Activated naive CD8-positive, alpha-beta T cell (primary cell): ENCODE measurements around the gene KIAA0319L.

Experiments used
- H3K27ac Mint-ChIP-seq: one replicate; pipeline ENCODE4 v1.8.0; 2021; ENCODE audit warnings: mixed read lengths
- H3K27me3 Mint-ChIP-seq: one replicate; pipeline ENCODE4 v1.8.0; 2021; ENCODE audit warnings: mixed read lengths
- H3K36me3 Mint-ChIP-seq: one replicate; pipeline ENCODE4 v1.8.0; 2021; ENCODE audit warnings: mixed read lengths
- H3K4me1 Mint-ChIP-seq: one replicate; pipeline ENCODE4 v1.8.0; 2021; ENCODE audit warnings: low read depth, mixed read lengths
- H3K4me3 Mint-ChIP-seq: one replicate; pipeline ENCODE4 v1.8.0; 2021; ENCODE audit warnings: mild to moderate bottlenecking, mixed read lengths
- H3K9me3 Mint-ChIP-seq: one replicate; pipeline ENCODE4 v1.8.0; 2021; ENCODE audit warnings: low read depth, mixed read lengths

The KIAA0319L gene

DNA sequence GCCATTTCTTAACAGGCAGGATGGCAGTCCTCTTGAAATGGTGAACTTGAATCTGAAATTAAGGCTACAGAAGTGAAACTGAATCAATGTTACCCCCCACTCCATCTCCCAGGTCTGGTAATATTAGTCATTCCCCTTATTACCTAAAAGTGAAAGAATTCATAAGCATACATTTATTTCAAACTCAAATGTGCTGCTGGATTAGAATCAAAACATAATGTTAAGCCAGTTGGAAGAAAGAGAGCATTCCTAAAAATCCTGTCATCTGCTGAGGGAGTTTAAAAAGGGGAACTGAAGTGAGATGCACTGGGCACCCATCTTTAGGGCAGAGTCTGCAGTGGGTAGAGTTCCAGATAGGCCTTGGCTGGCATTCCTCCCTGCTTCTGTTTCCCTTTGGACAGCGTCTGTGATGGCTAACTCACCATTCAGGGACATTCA lies 17.4 kb downstream of the KIAA0319L start:
- Mint-ChIP-seq H3K36me3 (peaks cover 6% of the 10 kb centered on the region), H3K9me3 (no peaks in the 10 kb centered on the region), H3K4me1 (peaks cover 90% of the 10 kb centered on the region), H3K27me3 (no peaks in the 10 kb centered on the region), H3K27ac (peak overlapping the region; percentile 94), H3K4me3 (peak overlapping the region; percentile 73)

- peak overlapping the region; percentile 73 for H3K4me3 Mint-ChIP-seq
- H3K9me3 Mint-ChIP-seq, result no peaks in the 10 kb centered on the region
- H3K4me1 Mint-ChIP-seq, result peaks cover 85% of the 10 kb centered on the region
- H3K27me3 Mint-ChIP-seq, result no peaks in the 10 kb centered on the region
- peaks cover 6% of the 10 kb centered on the region for H3K36me3 Mint-ChIP-seq
- peak overlapping the region; percentile 94 for H3K27ac Mint-ChIP-seq
Measured at GRCh38 chr1:35539073-35539823, 18.0 kb downstream of the KIAA0319L start.

GRCh38 chr1:35537806-35538205 lies 19.4 kb downstream of the KIAA0319L start:
- H3K27ac Mint-ChIP-seq, result peak overlapping the region; percentile 76
- peaks cover 4% of the 10 kb centered on the region for H3K36me3 Mint-ChIP-seq
- no peaks in the 10 kb centered on the region for H3K27me3 Mint-ChIP-seq

GRCh38 chr1:35536556-35537162 lies 20.5 kb downstream of the KIAA0319L start:
- Mint-ChIP-seq H3K4me1 (peaks cover 71% of the 10 kb centered on the region), H3K27me3 (no peaks in the 10 kb centered on the region), H3K4me3 (peak overlapping the region; percentile 42), H3K27ac (peak overlapping the region; percentile 76), H3K9me3 (no peaks in the 10 kb centered on the region), H3K36me3 (peaks cover 4% of the 10 kb centered on the region)

More at GRCh38 chr1:35537806-35538205, 19.4 kb downstream of the KIAA0319L start:
- H3K4me1 Mint-ChIP-seq, result peaks cover 82% of the 10 kb centered on the region
- no peaks in the 10 kb centered on the region for H3K9me3 Mint-ChIP-seq
- peak overlapping the region; percentile 42 for H3K4me3 Mint-ChIP-seq

DNA sequence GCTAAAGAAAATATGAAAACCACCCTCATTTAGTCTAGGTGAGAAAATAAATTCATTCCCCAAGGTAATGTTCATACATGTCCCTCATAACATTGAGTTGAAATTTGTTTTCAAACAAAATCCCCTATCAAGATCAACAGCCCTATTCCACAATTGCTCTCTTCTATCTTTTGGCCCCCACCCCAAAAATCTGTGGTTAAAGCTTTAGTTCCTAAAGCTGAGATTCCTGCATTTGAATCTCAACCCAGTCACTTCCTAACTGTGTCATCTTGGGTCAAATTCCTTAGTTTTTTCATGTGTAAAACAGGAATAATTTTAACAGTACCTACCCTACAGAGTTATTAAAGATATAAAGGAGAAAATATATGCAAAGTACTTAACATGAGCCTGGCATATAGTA lies 22.0 kb downstream of the KIAA0319L start:
- H3K36me3 Mint-ChIP-seq, result peaks cover 11% of the 10 kb centered on the region
- H3K27ac Mint-ChIP-seq, result peak overlapping the region; percentile 41
- H3K9me3 Mint-ChIP-seq, result peaks cover 2% of the 10 kb centered on the region
- no peak overlapping the region for H3K4me3 Mint-ChIP-seq
- peaks cover 61% of the 10 kb centered on the region for H3K4me1 Mint-ChIP-seq
- H3K27me3 Mint-ChIP-seq, result no peaks in the 10 kb centered on the region

- Mint-ChIP-seq H3K27ac (no peak overlapping the region), H3K4me3 (no peak overlapping the region), H3K9me3 (peaks cover 3% of the 10 kb centered on the region), H3K27me3 (no peaks in the 10 kb centered on the region), H3K4me1 (peaks cover 45% of the 10 kb centered on the region), H3K36me3 (peaks cover 20% of the 10 kb centered on the region)
Measured at GRCh38 chr1:35533586-35533985, 23.6 kb downstream of the KIAA0319L start.

DNA sequence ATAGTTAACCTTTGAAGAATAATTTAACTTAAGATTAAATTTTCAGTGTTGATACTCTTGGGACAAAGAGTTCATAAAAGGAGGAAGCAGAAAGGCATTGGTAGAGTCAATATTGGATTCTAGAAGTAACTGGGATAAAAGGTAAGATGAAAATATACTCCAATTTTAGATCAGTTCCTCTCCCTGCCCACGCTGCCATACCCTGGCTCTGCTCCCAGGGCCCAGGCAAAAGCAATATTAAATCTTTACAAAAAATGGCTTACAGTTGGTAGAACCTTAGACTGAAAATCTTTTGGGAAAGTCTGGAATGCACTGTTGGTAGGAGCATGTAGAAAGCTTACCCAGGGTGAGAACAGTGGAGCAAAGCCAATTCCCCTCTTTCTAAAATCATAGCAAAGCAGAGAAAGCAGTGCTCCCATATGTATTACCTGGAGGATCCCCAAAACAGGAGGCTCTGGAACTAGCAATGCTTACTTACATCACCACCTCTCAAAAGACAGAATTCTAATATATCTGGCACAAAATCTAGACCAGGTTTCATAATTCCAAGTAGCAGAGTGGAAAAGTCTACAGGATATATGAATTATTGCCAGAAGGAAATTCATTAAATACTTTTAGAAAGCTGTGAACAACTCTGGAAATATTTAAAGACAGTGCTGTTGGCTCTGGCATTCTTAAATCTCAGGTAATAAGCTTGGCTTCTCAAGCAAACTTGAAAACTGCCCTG lies 24.5 kb downstream of the KIAA0319L start:
- H3K4me3 Mint-ChIP-seq, result no peak overlapping the region
- peaks cover 25% of the 10 kb centered on the region for H3K36me3 Mint-ChIP-seq
- no peak overlapping the region for H3K27ac Mint-ChIP-seq
- peaks cover 37% of the 10 kb centered on the region for H3K4me1 Mint-ChIP-seq
- H3K27me3 Mint-ChIP-seq, result no peaks in the 10 kb centered on the region
- peaks cover 3% of the 10 kb centered on the region for H3K9me3 Mint-ChIP-seq

- Mint-ChIP-seq H3K9me3 (peaks cover 3% of the 10 kb centered on the region), H3K4me1 (peaks cover 24% of the 10 kb centered on the region), H3K27ac (no peak overlapping the region), H3K4me3 (no peak overlapping the region), H3K27me3 (no peaks in the 10 kb centered on the region), H3K36me3 (peaks cover 30% of the 10 kb centered on the region)
Measured at GRCh38 chr1:35531368-35531767, 25.8 kb downstream of the KIAA0319L start.

DNA sequence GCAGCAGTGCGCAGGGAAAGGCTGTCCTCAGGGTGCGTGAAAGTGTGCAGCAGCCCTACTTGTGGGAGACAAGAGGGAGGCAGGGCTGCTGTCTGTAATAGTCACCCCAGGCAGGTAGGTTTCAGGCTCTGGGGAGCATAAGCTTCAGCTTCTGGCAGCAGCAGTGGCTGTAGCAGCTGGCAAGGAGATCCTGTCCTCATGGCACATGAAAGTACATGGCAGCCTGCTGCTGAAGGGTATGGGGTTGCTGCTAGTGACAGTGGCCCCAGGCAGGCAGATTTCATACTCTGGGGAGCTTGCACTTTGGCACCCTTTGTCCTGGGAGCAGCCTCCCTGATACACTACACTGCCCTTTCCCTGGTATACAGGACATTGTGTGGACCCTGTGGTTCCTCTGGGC lies 26.3 kb downstream of the KIAA0319L start:
- H3K27ac Mint-ChIP-seq, result no peak overlapping the region
- H3K27me3 Mint-ChIP-seq, result no peaks in the 10 kb centered on the region
- H3K36me3 Mint-ChIP-seq, result peaks cover 29% of the 10 kb centered on the region
- no peak overlapping the region for H3K4me3 Mint-ChIP-seq
- peaks cover 3% of the 10 kb centered on the region for H3K9me3 Mint-ChIP-seq
- peaks cover 20% of the 10 kb centered on the region for H3K4me1 Mint-ChIP-seq

DNA sequence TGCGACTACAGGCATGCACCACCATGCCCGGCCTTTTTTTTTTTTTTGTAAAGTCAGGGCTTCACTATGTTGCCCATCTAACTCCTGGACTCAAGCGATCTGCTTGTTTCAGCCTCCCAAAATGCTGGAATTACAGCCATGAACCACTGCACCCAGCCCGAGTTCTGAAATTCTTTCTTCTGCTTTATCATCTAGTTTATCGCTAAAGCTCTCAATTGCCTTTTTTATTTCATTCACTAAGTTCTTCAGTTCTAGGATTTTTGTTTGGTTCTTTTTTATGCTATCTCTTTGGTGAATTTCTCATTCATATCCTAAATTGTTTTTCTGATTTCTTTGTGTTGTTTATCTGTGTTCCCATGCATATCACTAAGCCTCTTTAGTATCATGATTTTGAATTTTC lies 27.0 kb downstream of the KIAA0319L start:
- H3K36me3 Mint-ChIP-seq, result peaks cover 31% of the 10 kb centered on the region
- no peaks in the 10 kb centered on the region for H3K27me3 Mint-ChIP-seq
- H3K27ac Mint-ChIP-seq, result no peak overlapping the region
- no peak overlapping the region for H3K4me3 Mint-ChIP-seq
- peaks cover 8% of the 10 kb centered on the region for H3K9me3 Mint-ChIP-seq
- peaks cover 12% of the 10 kb centered on the region for H3K4me1 Mint-ChIP-seq

DNA sequence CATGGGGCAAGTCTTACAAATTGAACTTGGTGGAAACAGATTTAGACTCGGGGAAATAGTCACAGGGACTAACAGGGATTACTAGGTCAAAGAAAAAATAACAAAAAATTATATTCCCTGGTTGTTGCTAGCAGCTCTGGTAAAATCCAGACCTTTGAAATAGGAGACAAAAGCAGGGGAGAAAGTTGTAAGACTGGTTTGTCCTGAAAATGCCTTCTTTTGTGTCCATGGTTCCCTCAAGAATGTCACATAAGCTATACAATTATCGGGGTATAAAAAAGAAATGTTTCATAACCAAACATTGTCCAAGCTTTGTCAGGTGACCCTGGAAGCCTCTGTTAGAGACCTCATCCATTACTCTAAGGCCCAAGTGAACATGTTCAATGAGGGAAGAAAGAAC lies 33.1 kb downstream of the KIAA0319L start:
- H3K27ac Mint-ChIP-seq, result no peak overlapping the region

GRCh38 chr1:35519432-35519831 lies 37.8 kb downstream of the KIAA0319L start:
- Mint-ChIP-seq H3K27ac (peak overlapping the region; percentile 5), H3K4me3 (no peak overlapping the region), H3K36me3 (peaks cover 34% of the 10 kb centered on the region), H3K27me3 (no peaks in the 10 kb centered on the region), H3K9me3 (peaks cover 23% of the 10 kb centered on the region), H3K4me1 (peaks cover 30% of the 10 kb centered on the region)

More for the DNA sequence above, 33.1 kb downstream of the KIAA0319L start:
- Mint-ChIP-seq H3K9me3 (peaks cover 6% of the 10 kb centered on the region), H3K4me3 (no peak overlapping the region), H3K36me3 (peaks cover 28% of the 10 kb centered on the region), H3K27me3 (no peaks in the 10 kb centered on the region), H3K4me1 (peaks cover 13% of the 10 kb centered on the region)

GRCh38 chr1:35518183-35518582 lies 39.0 kb downstream of the KIAA0319L start:
- no peaks in the 10 kb centered on the region for H3K27me3 Mint-ChIP-seq
- peaks cover 23% of the 10 kb centered on the region for H3K9me3 Mint-ChIP-seq
- H3K4me3 Mint-ChIP-seq, result no peak overlapping the region
- H3K27ac Mint-ChIP-seq, result no peak overlapping the region
- peaks cover 28% of the 10 kb centered on the region for H3K36me3 Mint-ChIP-seq
- H3K4me1 Mint-ChIP-seq, result peaks cover 29% of the 10 kb centered on the region

- Mint-ChIP-seq H3K9me3 (peaks cover 8% of the 10 kb centered on the region), H3K4me3 (no peak overlapping the region), H3K27ac (no peak overlapping the region), H3K4me1 (peaks cover 44% of the 10 kb centered on the region), H3K27me3 (no peaks in the 10 kb centered on the region), H3K36me3 (peaks cover 13% of the 10 kb centered on the region)
Measured at GRCh38 chr1:35511305-35511704, 45.9 kb downstream of the KIAA0319L start.

- H3K4me3 Mint-ChIP-seq, result no peak overlapping the region
- H3K36me3 Mint-ChIP-seq, result peaks cover 2% of the 10 kb centered on the region
- H3K27ac Mint-ChIP-seq, result no peak overlapping the region
- H3K9me3 Mint-ChIP-seq, result no peaks in the 10 kb centered on the region
- H3K27me3 Mint-ChIP-seq, result no peaks in the 10 kb centered on the region
- H3K4me1 Mint-ChIP-seq, result peaks cover 54% of the 10 kb centered on the region
Measured at GRCh38 chr1:35509558-35509957, 47.6 kb downstream of the KIAA0319L start.
